GM11168 (cell line): ENCODE data around the gene SYTL3.

Experiments
- in situ Hi-C: fragments of 300-500 bp; cut with MboI; formaldehyde crosslinking; loops from one replicate; pipeline ENCODE4 v1.12.0; 2022; ENCODE audit warnings: low sequenced_read_pairs; ENCODE audit not compliant: unreplicated experiment

Gene SYTL3

DNA sequence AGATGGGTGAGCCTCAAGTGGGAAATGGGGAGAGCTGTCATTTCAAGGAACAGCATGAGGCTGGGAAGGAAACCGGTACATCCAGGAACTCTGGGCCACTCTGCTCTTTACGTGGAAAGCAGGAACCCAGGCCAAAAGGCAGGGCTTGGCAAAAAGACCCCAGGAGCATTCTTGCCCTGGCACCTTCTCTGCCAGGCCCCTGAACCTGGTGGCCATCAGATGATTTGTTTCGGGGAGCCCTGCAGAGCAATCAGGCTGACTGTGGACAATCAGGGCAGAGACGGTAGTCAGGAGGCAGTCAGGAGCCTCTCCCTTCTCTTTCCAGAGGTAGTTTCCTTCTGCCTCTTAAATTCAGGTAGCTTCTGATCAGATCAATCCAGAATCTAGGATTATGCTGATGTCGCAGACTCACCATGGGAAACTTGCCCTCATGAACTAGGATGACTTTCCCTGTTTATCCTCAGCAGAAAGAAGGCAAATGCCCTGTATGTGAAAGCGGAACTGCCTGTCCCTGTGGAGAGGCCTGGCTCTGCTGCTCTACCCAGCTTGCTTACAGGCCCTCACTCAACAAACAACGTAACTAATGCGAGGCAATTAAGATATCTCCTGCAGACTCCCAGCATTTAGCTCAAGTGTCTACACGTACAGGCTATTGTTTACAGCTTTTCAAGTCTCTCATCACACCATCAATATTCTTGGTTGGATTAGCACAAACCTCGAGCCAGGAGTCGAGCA is 132.7 kb downstream of the SYTL3 start:
- in situ Hi-C loops, result no loop called here

DNA sequence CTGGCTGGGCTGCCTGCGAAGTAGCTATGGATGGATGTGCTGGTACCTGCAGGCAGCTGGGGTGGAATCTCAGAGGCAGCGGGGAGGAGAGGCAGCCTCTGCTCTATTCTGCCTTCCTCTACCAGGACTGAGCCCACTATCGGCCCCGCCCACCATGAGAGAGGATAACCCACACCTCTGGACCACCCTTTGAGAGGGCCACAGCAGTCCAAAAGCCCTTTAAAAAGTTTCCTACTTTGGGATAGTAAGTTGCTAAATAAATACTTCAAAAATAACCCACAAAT is 133.3 kb downstream of the SYTL3 start:
- in situ Hi-C loops, result no loop called here

DNA sequence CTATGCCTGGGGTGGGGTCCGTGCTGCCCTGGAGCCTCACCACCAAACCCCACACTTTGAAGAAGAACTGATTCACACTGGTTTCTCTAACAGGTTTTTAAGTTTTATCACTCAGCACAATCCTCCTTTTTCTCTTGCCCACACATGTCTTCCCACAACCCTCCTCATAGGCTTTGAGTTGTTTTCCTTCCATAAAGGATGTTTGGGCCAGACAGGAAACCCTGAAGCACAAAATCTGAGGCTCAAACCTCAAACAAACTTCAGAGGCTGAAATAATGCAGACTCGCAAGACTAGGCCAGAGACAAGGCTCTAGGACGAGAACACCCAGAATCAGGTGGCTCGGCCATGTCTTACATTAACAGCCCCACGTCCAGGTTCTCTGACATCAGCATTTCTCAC is 134.0 kb downstream of the SYTL3 start:
- in situ Hi-C loops, result no loop called here

DNA sequence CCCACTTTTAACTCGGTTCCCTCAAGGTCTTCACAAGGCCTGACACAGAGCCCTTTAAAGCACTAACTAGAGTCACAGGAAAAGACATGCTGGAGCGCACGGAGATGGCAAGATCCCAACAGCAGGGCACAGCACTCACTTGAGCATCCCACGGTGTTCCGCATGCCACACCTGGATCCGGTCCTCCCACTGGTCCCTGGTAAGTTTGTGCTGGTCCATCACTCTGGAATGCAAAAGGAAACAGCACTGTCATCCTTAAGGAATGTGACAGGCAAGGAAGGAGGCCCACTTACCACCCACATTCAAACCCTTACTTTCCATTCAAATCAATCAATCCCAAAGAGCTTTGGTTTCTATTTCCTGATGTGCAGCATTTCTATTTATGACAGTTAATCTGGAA is 134.7 kb downstream of the SYTL3 start:
- in situ Hi-C loops, result no loop called here

DNA sequence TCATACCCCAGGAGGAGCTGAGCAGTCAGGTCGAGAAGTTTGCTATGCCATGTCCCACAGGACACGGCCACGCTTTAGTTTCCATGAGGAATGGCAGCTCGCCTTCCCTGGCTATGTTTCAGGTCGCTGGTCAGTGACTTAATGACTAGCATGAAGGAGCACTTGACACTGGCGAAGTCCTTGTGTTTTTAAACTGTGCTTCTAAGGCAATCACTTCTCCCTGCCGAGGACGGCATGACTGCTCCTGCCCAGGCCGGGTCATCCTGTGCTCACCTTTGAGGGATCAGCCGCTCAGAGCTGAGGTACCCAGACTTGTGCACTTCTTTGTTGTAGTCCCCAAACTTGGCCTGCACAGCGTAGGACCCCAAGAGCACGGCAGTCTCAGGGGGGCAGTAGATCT is 135.2 kb downstream of the SYTL3 start:
- in situ Hi-C loops, result no loop called here

DNA sequence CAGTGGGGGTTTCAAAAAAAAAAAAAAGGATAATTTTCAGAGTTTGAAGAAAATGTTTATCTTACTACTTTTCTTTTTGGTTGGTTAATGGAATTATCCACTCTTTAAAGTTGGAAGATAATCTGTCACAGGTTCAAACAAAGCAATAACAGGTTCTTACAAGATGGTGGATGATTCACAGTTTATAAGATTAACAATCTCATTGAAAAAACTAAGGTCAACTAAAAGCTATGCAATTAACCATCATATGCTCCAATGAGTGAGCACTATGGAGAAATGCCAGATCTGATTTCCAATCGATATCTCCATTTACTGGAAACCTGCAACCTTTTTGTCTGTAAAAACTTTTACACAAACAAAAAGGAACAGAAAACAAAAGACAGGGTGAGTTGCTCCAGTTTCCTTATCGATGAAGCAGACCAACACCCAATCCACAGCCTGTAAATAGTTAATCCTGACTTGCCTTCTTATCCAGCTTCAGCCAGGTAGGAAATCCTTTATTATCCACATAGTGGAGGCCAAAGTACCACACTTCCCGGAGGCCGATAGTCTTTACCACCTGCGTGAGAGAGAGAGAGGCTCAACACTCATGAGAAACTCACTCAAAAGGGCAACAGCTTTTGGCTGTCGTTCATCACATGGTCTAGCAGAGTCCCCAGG is 136.9 kb downstream of the SYTL3 start:
- in situ Hi-C loops, result no loop called here

DNA sequence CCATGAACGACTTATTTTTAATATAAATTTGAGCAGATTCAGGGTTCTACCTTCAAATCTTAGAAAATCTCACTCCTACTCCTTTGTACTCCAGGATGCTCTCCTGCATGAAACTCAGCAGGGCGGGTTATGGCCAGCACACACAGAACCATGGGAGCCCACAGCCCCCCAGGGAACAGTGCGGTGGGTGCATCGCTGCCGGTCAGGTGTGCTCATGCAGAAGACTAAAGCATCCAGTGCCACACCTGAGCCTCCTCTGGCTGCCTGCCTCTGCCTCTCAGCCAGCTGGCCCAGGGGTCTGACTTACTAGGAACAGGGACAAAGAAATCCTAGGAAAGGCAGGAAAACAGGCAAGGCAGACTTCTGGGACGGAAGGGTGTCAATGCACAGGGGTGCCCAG is 137.5 kb downstream of the SYTL3 start:
- in situ Hi-C loops, result no loop called here

DNA sequence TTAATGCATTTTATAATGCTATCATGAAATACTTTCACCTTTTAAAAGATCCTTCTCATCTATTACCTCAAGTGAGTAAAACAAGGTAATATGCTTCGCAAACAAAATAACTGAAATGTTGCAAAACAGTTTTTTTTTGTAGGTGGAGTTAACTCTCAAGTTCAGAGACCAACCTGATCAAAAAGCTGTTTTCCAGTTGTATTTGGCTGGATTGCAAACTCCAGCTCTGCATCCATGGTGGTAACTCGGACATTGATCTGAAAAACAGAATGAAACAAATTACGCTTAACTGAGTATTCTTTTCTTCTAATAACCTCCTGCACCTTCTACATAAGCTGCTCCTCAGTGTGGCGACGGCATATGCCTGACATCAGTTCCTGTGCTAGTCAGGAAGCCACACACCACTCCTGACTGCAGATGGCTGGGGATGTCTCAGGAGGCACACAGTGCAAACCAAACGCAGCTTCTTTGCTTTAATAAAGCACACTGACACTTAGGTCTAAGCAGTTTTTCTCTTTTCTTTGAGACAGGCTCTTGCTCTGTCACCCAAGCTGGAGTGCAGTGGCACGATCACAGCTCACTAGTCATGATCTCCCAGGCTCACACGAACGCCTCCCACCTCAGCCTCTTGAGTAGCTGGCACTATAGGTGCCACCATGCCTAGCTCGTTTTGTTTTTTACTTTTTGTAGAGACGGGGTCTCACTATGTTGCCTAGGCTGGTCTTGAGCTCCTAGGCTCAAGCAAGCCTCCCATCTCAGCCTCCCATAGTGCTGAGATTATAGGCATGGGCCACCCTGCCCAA is 139.5 kb downstream of the SYTL3 start:
- in situ Hi-C loops, result no loop called here

DNA sequence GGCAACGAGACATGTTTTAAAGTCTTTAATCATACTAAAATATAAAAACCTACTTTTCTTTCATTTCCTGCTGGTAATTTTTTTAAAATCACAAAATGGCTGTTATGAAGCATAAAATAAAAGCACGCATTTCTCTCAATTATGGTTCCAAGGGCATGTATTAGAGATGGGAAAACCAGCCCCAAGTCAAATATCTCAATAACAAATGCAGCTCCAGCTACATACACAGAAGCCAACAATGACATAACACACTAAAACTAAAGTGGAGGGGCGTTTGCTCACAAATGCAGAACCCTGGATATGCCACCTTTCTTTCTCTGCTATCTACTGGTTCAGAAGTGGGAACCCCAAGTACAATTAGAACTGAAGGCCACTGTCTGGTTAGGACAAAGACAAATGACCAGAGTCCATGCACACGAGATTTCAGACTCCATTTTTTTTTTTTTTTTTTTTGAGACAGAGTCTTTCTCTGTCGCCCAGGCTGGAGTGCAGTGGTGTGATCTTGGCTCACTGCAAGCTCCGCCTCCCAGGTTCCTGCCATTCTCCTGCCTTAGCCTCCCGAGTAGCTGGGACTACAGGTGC is 141.5 kb downstream of the SYTL3 start:
- in situ Hi-C loops, result loop anchor here (10.0 kb wide), 1 partner anchor 173 kb away; no protein-coding TSS in a partner anchor

DNA sequence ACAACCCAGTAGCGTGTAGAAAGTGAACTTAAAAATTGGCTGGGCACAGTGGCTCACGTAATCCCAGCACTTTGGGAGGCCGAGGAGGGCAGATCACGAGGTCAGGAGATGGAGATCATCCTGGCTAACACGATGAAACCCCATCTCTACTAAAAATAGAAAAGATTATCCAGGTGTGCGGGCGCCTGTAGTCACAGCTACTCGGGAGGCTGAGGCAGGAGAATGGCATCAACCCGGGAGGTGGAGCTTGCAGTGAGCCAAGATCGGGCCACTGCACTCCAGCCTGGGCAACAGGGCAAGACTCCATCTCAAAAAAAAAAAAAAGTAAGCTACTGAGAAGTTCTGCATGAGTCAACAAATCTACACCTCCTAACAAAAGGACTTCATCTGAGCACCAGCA is 142.7 kb downstream of the SYTL3 start:
- in situ Hi-C loops, result loop anchor here (10.0 kb wide), 1 partner anchor 172 kb away; no protein-coding TSS in a partner anchor

DNA sequence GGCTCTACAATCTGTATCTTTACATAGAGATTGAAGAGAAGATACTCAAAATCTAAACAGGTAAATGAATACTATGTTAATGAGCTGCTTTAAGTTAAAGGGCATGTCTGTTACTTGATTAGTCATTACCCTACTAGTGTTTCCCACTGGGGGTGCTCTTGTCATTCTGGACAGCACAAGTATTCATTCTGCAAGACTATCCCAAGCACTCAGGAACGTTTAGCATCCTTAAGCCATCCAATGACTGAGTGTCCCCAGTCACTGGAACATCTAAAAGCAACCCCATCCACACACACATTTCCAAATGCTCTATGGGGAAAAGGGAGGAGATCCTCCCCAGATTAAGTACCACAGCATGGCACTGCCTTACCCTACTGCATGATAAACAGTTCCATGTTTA is 143.6 kb downstream of the SYTL3 start:
- in situ Hi-C loops, result loop anchor here (10.0 kb wide), 1 partner anchor 171 kb away; no protein-coding TSS in a partner anchor

DNA sequence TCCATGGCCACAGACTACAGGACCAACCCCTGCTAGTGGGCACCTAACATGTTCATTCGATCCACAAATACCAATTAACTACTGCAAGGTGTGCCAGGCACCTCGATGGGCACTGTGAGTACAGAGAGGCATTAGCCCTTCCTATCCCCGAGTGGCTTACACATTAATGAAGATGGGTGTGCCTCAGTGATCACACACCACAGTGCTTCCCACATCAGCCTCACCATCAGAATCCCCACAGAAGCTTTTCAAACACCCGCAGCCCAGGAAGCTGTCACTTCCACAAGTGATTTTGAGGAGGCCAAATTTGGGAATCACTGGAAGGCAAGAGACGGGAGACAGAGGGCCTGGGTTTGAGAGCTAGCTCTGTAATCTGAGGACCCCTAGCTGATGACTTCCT is 145.7 kb downstream of the SYTL3 start:
- in situ Hi-C loops, result loop anchor here (10.0 kb wide), 1 partner anchor 169 kb away; no protein-coding TSS in a partner anchor

DNA sequence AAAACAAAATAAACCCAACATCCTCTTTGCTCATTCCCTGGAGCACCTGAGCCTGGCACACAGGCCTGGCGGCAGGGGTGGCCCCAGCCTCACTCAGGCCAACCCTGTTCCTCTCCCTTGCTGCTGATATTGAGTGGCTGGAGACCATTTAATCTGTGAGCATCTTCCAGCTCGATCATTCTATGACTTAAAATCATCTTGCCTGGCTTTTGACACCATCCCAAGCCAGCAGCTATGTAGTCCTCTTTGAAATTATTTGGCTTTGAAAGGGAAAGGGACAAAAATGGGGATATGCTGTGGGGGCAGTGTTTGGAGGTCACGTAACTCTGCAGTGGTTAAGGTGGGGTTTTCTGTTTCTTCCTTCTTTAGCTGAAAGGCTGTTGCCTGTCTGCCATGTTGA is 146.5 kb downstream of the SYTL3 start:
- in situ Hi-C loops, result loop anchor here (10.0 kb wide), 1 partner anchor 168 kb away; no protein-coding TSS in a partner anchor

DNA sequence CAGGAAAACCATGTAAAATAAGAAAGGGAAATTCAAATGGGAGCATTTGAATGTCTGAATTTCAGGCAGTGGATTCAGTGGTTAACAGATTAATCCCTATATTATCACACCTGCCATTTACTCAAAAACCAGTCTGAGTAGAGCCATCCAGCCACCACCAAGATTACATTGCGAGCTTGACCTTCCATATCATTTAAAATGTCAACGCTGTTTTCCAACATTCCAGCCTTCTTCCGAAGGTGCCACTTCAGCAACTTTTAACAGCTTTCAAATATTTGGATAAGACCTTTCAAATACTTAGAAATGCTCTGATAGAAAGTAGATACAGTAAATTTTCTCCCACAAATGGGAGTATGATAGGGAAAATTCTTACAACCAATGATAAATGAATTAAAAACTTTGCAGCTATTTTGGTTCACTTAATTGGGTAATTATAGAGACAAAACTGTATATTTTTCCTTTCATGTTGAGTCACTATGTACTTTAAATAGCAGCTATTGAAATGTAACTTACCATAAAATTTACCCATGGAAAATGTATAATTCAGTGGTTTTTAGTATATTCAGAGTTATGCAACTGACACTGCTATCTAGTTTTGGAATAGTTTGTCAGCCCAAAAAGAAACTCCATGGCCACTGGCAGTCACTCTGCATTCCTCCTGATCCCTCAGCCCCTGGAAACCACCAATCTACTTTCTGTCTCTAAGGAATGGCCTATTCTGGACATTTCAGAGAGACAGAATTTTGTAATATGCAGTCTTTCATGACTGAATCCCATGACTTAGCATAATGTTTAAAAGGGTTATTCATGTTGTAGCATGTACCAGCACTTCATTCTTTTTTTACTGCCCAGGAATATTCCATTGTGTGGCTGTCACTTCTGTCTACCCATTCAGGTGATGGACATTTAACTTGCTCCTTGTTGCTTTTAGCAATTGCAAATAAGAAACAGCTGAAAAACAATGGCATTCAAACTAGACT is 147.8 kb downstream of the SYTL3 start:
- in situ Hi-C loops, result loop anchor here (10.0 kb wide), 1 partner anchor 167 kb away; no protein-coding TSS in a partner anchor

DNA sequence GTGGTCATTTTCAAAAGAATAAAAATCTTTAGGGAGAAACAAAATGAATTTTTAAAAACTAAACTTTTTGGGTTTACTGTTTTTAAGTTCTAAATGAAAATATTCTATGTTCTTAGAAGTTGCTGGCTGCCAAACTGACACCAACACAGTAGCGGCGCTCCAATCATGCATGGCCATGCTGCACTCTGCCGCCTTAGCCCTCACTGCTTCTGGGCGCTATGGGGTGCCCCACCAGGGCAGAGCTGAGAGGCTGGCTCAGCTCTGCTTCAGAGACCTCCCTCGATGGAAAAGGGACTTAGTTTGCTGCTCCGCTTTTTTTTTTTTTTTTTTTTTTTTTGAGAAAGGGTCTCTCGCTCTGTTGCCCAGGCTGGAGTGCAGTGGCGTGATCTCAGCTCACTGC is 148.5 kb downstream of the SYTL3 start:
- in situ Hi-C loops, result loop anchor here (10.0 kb wide), 1 partner anchor 166 kb away; no protein-coding TSS in a partner anchor

DNA sequence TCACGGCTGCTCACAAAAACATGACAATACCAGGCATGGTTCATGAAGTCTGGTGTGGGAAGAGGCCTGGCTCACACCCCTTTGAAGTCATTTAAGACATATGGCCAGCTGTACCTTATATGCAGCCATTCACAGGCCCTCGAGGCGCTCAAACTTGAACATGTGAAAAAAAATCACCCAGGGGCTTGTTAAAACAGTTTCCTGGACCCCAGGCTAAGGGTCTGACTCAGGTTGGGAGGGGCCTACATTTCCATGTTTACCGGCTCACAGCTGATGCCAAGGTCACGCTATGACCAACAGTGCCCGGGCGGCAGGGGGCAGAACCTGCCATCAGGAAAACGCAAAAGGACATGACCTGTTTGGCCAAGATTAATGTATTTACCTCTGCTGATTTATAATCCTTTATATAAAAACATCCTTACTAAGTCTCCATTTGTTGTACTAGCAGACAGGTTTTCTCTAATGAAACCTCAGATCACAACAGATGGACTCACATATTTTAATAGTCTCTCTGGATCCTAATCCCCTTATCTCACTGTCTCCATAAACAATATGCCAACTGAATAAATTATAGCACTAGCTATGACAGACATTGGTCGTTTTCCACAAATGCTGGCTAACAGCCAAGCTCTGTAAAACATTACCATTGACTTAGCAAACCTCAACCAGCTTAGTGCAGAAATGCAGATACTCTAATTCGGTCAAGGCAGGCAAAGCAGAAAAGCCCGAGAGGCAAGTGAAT is 149.4 kb downstream of the SYTL3 start:
- in situ Hi-C loops, result loop anchor here (10.0 kb wide), 1 partner anchor 166 kb away; no protein-coding TSS in a partner anchor

DNA sequence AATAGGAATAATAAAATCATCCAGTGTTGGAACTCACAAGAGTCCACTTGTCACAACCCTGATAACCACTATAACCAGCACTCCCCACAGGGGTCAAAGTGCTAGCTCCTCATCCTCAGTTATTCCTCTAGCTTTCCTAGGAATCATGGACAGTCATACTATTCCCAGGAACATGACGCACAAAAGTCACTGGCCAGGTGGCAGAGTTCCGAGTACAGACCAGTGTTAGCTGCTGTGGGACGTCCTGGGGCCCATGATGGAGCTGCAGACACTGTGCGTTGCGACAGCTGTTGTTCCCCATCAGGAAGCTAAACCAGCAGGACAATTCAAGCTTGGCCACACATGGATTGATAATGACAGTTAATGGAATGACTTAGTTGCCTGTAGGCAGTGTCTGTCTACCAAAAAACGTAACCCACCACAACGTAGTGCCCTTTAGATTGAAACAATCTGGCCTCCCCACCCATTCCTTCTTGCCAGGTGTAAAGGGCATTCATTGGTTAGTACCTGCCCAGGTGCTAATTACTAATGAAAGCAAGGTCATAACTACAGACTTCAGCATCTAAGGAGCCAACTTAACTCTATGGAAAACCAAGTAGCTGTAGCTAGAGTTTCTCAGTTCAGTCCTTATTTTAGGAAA is 151.9 kb downstream of the SYTL3 start:
- in situ Hi-C loops, result no loop called here

DNA sequence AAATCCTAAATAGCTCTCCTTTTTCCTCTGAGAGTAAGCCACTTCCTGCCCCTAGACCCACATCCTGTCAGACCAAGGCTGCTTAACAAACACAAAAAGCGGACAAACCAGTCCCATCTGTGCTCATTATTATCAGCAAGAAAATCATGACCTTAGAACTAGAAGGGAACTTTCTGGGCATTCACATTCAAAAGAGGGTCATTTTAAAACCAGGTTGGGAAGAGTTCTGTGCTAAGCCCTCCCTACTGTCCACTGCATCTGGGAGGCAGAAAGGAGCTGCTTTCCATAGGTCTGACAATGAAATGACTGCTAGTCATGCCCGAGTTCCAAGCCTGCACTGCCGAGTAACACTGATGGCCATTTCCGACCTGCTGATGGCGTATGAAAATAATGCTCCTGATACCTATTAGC is 153.9 kb downstream of the SYTL3 start:
- in situ Hi-C loops, result no loop called here
